PC-3 (cell line): ENCODE data around the gene CDKN2B-AS1. TPM values are rescaled to one million over a fixed set of nuclear protein-coding genes. Genes with fewer than 3 reads are reported as not detected.

Experiments used
- total RNA-seq: library from RNA; depleted of rRNA; stranded (reverse); fragments of >200 nt; gene quantifications from 2 replicates; pipeline ENCODE4 v1.2.3, GENCODE V29; 2014; rRNA removed

Gene CDKN2B-AS1
- total RNA-seq, 1 experiment from 2014 or later = 2.0 TPM

Other genes with a start within 250 kb of the CDKN2B-AS1 start
- gene MTAP, start 192.2 kb upstream of the CDKN2B-AS1 start, total RNA-seq = 33.7 and 34.7 TPM in 2 replicates
- 273 and 293 TPM in 2 replicates for gene CDKN2A, start 399 bp upstream of the CDKN2B-AS1 start, total RNA-seq
- gene CDKN2B, start 14.5 kb downstream of the CDKN2B-AS1 start, total RNA-seq = 32.2 and 32.7 TPM in 2 replicates